HUES6 (cell line): ENCODE data around the gene WDR48.

Source experiments
- H3K27ac ChIP-seq: 2 replicates; pipeline ENCODE4 v1.7.0; 2013; ENCODE audit warnings: low read depth, mild to moderate bottlenecking, low read length, inconsistent platforms
- H3K27me3 ChIP-seq: 2 replicates; pipeline ENCODE4 v1.6.1; 2013; ENCODE audit warnings: low read length; ENCODE audit not compliant: control insufficient read depth, insufficient read depth
- H3K36me3 ChIP-seq: 2 replicates; pipeline ENCODE4 v1.6.1; 2013; ENCODE audit warnings: low read length; ENCODE audit not compliant: control insufficient read depth, insufficient read depth
- H3K4me1 ChIP-seq: 2 replicates; pipeline ENCODE4 v1.6.1; 2013; ENCODE audit warnings: low read length; ENCODE audit not compliant: control insufficient read depth, insufficient read depth
- H3K4me3 ChIP-seq: 2 replicates; pipeline ENCODE4 v1.5.1; 2013; ENCODE audit warnings: low read depth, low read length
- H3K9ac ChIP-seq: one replicate; pipeline ENCODE4 v1.6.1; 2013; ENCODE audit warnings: mild to moderate bottlenecking, low read length
- H3K9me3 ChIP-seq: 2 replicates; pipeline ENCODE4 v1.6.1; 2013; ENCODE audit warnings: low read depth, low read length; ENCODE audit not compliant: control insufficient read depth, insufficient read depth

The WDR48 gene

DNA sequence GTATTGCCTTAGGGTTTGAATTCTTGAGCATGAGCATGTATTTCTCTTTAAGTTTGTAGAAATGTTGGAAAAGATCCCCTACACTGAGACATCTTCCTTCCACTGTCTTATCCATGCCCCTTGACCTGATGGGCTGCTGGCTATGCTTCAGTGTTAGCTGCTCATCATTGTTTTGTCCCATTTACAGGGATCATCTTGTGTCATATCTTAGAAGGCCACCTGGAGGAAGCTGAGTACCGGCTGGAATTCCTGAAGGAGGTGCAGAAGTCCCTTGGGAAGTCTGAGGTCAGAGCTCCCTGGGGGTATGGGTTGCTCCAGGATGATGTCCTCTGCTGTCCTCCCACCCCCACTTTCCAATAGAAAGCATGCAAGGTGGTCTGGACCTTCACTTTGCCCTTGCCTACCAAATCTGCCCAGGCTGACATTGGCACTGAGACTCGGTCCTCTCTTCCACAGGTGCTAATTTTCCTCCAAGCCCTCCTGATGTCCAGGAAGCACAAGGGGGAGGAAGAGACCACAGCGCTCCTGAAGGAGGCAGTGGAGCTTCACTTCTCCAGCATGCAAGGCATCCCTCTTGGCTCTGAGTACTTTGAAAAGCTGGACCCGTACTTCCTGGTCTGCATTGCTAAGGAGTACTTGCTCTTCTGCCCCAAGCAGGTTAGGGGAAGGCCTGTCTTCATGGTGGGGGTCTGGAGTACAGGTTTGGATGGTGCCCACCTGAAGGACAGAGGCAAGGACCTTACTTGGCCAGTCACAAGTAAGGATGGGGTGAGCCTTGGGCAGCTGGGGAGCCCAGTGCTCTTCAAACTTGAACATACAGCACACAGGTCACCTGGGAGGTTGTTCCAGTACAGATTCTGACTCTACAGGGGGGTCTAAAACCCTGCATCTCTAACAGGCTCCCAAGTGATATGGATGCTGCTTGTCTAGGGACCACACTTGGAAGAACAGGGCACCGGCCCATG is 73.3 kb downstream of the WDR48 start:
- Histone ChIP-seq H3K4me3 (no peak overlapping the region), H3K36me3 (no peaks in the 10 kb centered on the region), H3K9ac (no peak overlapping the region), H3K27ac (no peak overlapping the region), H3K4me1 (no peaks in the 10 kb centered on the region; the same call in 1 of the 2 replicates), H3K27me3 (no peaks in the 10 kb centered on the region), H3K9me3 (no peaks in the 10 kb centered on the region)

DNA sequence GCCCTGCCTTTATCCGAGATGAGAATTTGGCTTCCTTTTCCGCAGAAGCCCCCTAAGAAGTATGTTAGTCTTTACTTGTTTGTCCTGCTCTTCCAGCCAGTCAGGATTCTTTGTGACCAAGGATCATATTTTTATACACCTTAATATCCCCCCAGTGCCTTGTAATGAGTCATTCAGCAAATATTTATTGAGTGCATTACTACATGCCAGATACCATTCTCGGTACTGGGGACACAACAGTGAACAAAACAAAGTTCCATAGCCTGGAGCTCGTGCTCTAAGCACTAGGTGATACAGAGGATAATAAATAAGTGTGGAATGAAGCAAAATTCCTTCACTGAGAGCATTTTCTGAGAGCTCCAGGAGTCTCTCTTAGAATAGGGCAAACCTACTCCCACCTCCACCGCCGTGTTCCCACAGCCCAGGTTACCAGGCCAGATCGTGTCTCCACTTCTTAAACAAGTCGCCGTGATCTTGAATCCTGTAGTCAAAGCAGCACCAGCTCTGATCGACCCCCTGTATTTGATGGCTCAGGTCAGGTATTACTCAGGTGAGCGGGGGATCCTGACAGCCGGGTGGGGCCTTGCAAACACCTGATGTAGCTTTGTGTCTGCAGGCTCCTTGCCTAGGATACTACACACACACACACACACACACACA is 74.2 kb downstream of the WDR48 start:
- no peaks in the 10 kb centered on the region for H3K9me3 ChIP-seq
- H3K9ac ChIP-seq = no peak overlapping the region
- H3K27ac ChIP-seq = no peak overlapping the region
- no peaks in the 10 kb centered on the region for H3K27me3 ChIP-seq
- no peaks in the 10 kb centered on the region for H3K36me3 ChIP-seq
- no peak overlapping the region for H3K4me3 ChIP-seq
- no peaks in the 10 kb centered on the region; the same call in 1 of the 2 replicates for H3K4me1 ChIP-seq

GRCh38 chr3:39126532-39127071 is 74.8 kb downstream of the WDR48 start:
- no peaks in the 10 kb centered on the region for H3K9me3 ChIP-seq
- no peak overlapping the region for H3K27ac ChIP-seq
- H3K4me1 ChIP-seq = no peaks in the 10 kb centered on the region; the same call in 1 of the 2 replicates
- H3K36me3 ChIP-seq = no peaks in the 10 kb centered on the region
- H3K9ac ChIP-seq = no peak overlapping the region
- H3K4me3 ChIP-seq = no peak overlapping the region
- no peaks in the 10 kb centered on the region for H3K27me3 ChIP-seq

DNA sequence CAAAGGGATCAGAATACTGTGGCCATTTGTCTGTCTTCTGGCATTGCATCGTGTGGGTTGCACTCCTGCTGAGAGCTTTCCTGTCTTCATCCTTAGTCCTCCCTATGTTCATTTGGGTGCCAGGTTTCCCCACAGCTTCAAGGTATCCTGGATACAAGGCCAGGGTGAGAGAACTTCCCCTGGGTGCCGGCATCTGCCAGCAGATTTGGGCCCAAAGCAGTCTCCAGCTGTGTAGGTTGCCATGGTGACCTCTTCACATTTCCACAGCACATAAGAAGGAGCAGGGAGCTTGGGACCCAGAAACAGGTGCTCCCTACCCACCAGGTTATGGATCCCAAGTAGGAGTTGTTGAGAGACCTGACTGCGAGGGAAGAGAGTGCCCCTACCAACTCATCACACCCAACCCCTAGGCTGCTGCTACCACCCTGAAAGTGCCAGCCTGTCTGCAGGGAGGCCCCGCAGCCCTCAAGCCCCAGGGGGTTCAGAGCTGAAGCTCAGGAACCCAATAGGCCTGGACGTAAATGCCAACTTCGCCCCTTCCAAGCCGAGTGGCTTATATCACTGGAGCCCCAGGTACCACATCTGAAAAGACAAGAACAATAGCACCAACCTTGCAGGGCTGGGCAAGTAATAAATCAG is 75.6 kb downstream of the WDR48 start:
- H3K4me3 ChIP-seq = no peak overlapping the region
- no peak overlapping the region for H3K27ac ChIP-seq
- no peaks in the 10 kb centered on the region for H3K27me3 ChIP-seq
- no peaks in the 10 kb centered on the region; the same call in 1 of the 2 replicates for H3K4me1 ChIP-seq
- no peaks in the 10 kb centered on the region for H3K36me3 ChIP-seq
- H3K9ac ChIP-seq = no peak overlapping the region
- H3K9me3 ChIP-seq = no peaks in the 10 kb centered on the region

DNA sequence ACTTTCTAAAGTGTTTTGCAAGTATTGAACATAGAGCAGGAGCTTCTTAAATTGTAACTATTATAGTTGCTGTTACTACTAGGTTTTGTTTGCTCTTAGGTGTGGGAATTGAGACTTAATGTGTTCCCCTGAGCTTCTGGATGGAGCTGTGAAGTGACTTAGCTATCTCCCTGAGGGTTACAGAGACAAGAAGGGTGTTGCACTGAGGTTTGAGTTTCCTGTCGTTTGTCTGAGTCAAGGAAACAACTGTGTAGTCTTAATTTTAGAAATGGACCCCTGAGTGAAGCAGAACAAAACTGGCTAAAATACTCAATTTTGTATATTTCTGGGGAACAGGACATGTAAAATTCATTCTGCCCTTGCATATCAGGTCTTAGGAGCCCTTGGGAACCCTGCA is 76.1 kb downstream of the WDR48 start:
- Histone ChIP-seq H3K9me3 (no peaks in the 10 kb centered on the region), H3K36me3 (no peaks in the 10 kb centered on the region), H3K27ac (no peak overlapping the region), H3K4me1 (no peaks in the 10 kb centered on the region; the same call in 1 of the 2 replicates), H3K27me3 (no peaks in the 10 kb centered on the region), H3K4me3 (no peak overlapping the region), H3K9ac (no peak overlapping the region)

GRCh38 chr3:39128951-39129350 is 77.1 kb downstream of the WDR48 start:
- H3K27ac ChIP-seq = no peak overlapping the region
- H3K36me3 ChIP-seq = no peaks in the 10 kb centered on the region
- H3K9me3 ChIP-seq = no peaks in the 10 kb centered on the region
- H3K4me1 ChIP-seq = no peaks in the 10 kb centered on the region; the same call in 1 of the 2 replicates
- no peaks in the 10 kb centered on the region for H3K27me3 ChIP-seq
- H3K4me3 ChIP-seq = no peak overlapping the region
- no peak overlapping the region for H3K9ac ChIP-seq

DNA sequence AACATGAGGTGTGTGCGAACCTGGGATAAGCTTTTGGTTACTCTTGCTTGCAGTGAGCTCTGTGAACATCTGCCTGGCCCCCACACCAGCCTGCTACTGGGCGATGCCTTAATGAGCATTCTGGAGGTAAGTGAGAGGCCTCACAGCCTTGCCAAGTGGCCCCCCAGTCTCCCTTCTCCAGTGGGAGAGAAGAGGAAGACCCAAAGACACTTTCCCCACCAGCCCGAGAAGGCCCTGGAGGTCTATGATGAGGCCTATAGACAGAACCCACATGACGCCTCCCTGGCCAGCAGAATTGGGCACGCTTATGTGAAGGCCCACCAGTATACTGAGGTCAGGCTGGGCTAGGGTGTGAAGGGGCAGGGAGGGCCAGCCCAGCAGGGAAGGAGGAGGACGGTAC is 78.2 kb downstream of the WDR48 start:
- Histone ChIP-seq H3K9ac (no peak overlapping the region), H3K4me1 (no peaks in the 10 kb centered on the region; the same call in 1 of the 2 replicates), H3K9me3 (no peaks in the 10 kb centered on the region), H3K27me3 (no peaks in the 10 kb centered on the region), H3K4me3 (no peak overlapping the region), H3K27ac (no peak overlapping the region), H3K36me3 (no peaks in the 10 kb centered on the region)

- no peak overlapping the region for H3K9ac ChIP-seq
- no peak overlapping the region for H3K27ac ChIP-seq
- no peaks in the 10 kb centered on the region for H3K36me3 ChIP-seq
These were observed 79.0 kb downstream of the WDR48 start for GRCh38 chr3:39130693-39131265.

DNA sequence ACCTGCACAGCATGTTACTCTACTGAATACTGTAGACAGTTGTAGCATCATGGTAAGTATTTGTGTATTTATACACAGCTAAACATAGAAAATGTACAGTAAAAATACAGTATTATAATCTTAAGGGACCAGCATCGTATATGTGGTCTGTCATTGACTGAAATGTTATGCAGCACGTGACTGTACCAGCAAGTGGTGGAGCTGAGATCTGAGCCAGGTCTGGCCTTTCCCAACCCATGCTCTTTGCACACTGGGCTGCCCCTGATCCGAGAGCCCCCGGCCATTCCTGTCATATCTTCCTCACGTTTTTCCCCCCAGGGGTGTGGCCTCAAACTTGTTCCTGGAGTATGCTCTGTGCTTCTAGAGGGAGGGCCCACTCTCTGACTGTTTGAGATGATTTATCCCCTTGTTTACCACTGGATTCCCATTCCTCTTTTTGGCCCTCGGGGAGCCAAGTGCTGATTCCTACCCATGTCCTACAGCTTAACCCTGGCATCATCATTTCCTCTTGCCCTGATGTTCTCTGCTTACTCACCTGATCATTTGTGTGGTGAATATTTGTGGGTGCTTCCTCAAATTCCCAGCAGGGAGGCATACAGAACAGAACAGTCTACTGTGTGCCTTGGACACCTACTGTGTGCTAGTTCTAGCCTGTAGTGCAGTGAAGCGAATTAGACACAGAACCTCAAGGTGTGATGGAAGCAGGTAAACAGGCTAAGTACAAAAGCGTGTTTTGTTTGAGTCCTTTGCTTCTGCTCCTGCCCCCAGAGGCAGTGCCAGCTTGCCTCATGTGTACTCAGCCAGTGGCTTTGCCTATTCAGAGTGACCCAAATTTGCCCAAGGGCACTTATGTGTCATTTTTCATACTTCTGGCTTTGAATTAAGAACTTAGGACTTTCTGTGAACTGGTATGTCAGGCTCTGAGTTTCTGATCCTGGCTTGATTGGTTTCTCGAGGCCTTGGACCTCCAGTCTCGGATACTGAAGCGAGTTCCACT is 80.6 kb downstream of the WDR48 start:
- Histone ChIP-seq H3K9me3 (no peaks in the 10 kb centered on the region), H3K27me3 (no peaks in the 10 kb centered on the region), H3K9ac (no peak overlapping the region), H3K4me3 (no peak overlapping the region), H3K36me3 (no peaks in the 10 kb centered on the region), H3K27ac (no peak overlapping the region), H3K4me1 (no peaks in the 10 kb centered on the region)

More at GRCh38 chr3:39130693-39131265, 79.0 kb downstream of the WDR48 start:
- H3K9me3 ChIP-seq = no peaks in the 10 kb centered on the region
- no peaks in the 10 kb centered on the region; the same call in 1 of the 2 replicates for H3K4me1 ChIP-seq
- no peak overlapping the region for H3K4me3 ChIP-seq
- H3K27me3 ChIP-seq = no peaks in the 10 kb centered on the region

- no peaks in the 10 kb centered on the region for H3K27me3 ChIP-seq
- no peaks in the 10 kb centered on the region for H3K36me3 ChIP-seq
- H3K4me1 ChIP-seq = no peaks in the 10 kb centered on the region
- H3K4me3 ChIP-seq = no peak overlapping the region
- H3K27ac ChIP-seq = no peak overlapping the region
- H3K9me3 ChIP-seq = no peaks in the 10 kb centered on the region
- no peak overlapping the region for H3K9ac ChIP-seq
These were observed 81.3 kb downstream of the WDR48 start for GRCh38 chr3:39133093-39133490.
